ENCODE data around the gene CHRNB1. TPM values are rescaled to one million over a fixed set of nuclear protein-coding genes. Genes with fewer than 3 reads are reported as not detected.

The CHRNB1 gene
- total and polyA plus RNA-seq, 12 donors = 18.7 to 56.3 (median 36.9) TPM

DNA sequence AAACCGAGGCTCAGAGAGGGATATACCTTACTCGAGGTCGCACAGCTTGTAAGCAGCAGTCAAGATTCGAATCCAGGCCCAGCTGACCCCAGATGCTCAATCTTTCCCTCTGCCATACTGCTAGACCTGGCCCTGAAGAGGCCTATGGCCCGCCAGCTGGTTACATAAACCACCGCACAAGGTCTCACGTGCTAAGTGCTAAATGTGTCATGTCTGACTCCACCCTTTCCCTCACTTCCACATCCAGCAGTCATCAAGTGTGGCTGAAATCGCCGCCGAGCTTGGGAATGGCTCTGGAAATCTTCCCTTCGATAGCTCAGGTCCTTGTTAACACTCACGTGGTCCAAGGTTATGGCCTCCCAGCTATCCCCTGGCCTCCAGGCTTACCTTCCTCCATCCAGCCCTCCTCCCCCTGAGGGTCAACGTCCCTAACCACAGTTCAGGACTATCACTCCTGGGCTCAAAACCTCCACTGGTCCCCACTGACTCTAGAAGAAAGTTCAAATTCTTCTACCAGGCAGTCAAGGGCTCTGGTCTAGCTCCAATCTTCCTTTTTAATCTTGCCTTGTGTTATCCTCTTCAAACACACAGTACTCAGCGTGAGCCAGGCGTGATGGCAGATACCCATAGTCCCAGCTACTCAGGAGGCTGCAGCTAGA lies 31.0 kb downstream of the CHRNB1 start:
- DNase-seq = peak; percentile 66 to 84 (median 76)
- WGBS, 4 donors = 33 to 45% (median 44%) methylated on average over 15 of the region's 15 CpGs
- peaks cover 46 to 58% of the 10 kb centered on the region in 2 donors for H3K4me1 ChIP-seq (replicated peaks in 1 of 2)
- H3K4me3 ChIP-seq = no peak overlapping the region
- TF ChIP-seq CTCF (IDR thresholded peaks at IDR 0.05) (no peak), POLR2A (IDR thresholded peaks at IDR 0.05) (peak in 1 of 2 donors; percentile 47)
- H3K27ac ChIP-seq = peak overlapping the region; percentile 87 to 100 (median 99)
- intact Hi-C loops (cut with DNase I) = loop anchor here in 1 of 2 donors (5.0 kb wide), 1 partner anchor 39 kb away; the partner anchor contains the start of genes FGF11 and TMEM102
- H3K36me3 ChIP-seq (replicated peaks in 1 of 2) = no peaks in the 10 kb centered on the region
- H3K27me3 ChIP-seq = no peaks in the 10 kb centered on the region
- no peaks in the 10 kb centered on the region for H3K9me3 ChIP-seq (replicated peaks in 1 of 3)

GRCh38 chr17:7476494-7476893 lies 31.6 kb downstream of the CHRNB1 start:
- no peak overlapping the region for H3K4me3 ChIP-seq
- no peaks in the 10 kb centered on the region for H3K9me3 ChIP-seq (replicated peaks in 1 of 3)
- WGBS, 4 donors = 3 to 20% (median 8%) methylated on average over 3 of the region's 3 CpGs
- intact Hi-C loops (cut with DNase I) = loop anchor here in 1 of 2 donors (5.0 kb wide), 1 partner anchor 39 kb away; the partner anchor contains the start of genes FGF11 and TMEM102
- no peaks in the 10 kb centered on the region for H3K27me3 ChIP-seq
- H3K27ac ChIP-seq = peak overlapping the region; percentile 87 to 100 (median 99)
- TF ChIP-seq POLR2A (IDR thresholded peaks at IDR 0.05) (no peak), CTCF (IDR thresholded peaks at IDR 0.05) (no peak)
- DNase-seq = peak in 3 of 7 donors; percentile 30 to 53 (median 41)
- no peaks in the 10 kb centered on the region for H3K36me3 ChIP-seq (replicated peaks in 1 of 2)
- peaks cover 42 to 53% of the 10 kb centered on the region in 2 donors for H3K4me1 ChIP-seq (replicated peaks in 1 of 2)

GRCh38 chr17:7476951-7477350 lies 32.1 kb downstream of the CHRNB1 start:
- DNase-seq = peak in 1 of 7 donors; percentile 29
- peaks cover 42 to 49% of the 10 kb centered on the region in 2 donors for H3K4me1 ChIP-seq (replicated peaks in 1 of 2)
- 69 to 100% (median 87%) methylated on average over 2 to 5 of the region's 5 CpGs for WGBS, 4 donors
- TF ChIP-seq CTCF (IDR thresholded peaks at IDR 0.05) (no peak), POLR2A (IDR thresholded peaks at IDR 0.05) (no peak)
- H3K27ac ChIP-seq = peak overlapping the region; percentile 87 to 100 (median 99)
- no peaks in the 10 kb centered on the region for H3K36me3 ChIP-seq (replicated peaks in 1 of 2)
- no peaks in the 10 kb centered on the region for H3K27me3 ChIP-seq
- H3K4me3 ChIP-seq = peak overlapping the region in 1 of 4 donors; percentile 88
- no peaks in the 10 kb centered on the region for H3K9me3 ChIP-seq (replicated peaks in 1 of 3)
- intact Hi-C loops (cut with DNase I) = loop anchor here in 1 of 2 donors (5.0 kb wide), 1 partner anchor 40 kb away; the partner anchor contains the start of genes FGF11 and TMEM102

DNA sequence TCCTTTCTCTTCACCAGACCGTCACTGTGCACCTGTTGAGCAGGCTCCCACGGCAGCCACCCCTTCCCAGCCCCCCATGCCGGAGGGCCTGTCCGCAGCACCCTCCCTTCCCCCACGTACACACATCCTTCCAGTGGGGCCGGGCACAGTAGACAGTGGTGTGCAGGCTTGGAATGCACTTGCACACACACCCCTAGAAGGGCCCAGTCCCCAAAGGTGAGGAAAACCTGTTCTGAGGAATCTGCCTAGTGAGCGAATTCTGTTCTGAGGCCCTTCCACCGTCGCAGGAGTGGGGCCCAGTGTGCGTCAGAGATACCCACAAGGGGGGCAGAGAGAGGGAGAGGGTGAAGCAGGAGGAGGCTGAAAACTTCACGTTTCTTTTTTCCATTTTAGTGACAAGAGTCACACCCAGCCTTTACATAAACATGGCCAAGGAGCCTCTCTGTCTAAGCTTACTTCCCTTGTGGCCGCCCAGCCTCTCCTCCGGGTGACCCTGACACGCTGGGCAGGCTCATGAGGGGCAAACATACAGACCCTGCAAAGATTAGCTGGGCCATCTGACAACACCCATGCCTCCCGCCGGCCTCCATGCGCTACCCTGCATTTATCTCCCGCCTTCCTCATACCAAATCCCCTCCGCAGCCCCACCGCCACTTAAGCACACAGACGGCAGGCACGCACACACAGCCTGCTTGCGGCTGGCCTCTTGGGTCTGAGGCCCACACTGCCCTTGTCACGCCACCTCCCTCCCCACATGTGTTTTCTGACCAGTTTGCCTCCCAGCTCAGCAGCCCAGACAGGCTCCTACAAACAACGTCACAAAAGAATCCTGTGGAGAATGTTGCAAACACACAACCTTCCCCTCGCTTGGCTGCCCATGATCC lies 32.8 kb downstream of the CHRNB1 start:
- H3K4me3 ChIP-seq = peak overlapping the region in 3 of 4 donors; percentile 76 to 99 (median 88)
- intact Hi-C loops (cut with DNase I) = loop anchor here in 1 of 2 donors (5.0 kb wide), 1 partner anchor 40 kb away; the partner anchor contains the start of genes FGF11 and TMEM102
- H3K36me3 ChIP-seq (replicated peaks in 1 of 2) = no peaks in the 10 kb centered on the region
- no peaks in the 10 kb centered on the region for H3K9me3 ChIP-seq (replicated peaks in 1 of 3)
- H3K27me3 ChIP-seq = no peaks in the 10 kb centered on the region
- H3K27ac ChIP-seq = peak overlapping the region; percentile 87 to 100 (median 99)
- TF ChIP-seq POLR2A (IDR thresholded peaks at IDR 0.05) = peak; percentile 40 to 85
- no peak for TF ChIP-seq CTCF (IDR thresholded peaks at IDR 0.05)
- WGBS, 4 donors = 11 to 22% (median 15%) methylated on average over 19 to 26 of the region's 26 CpGs
- peaks cover 42 to 48% of the 10 kb centered on the region in 2 donors for H3K4me1 ChIP-seq (replicated peaks in 1 of 2)
- peak in 6 of 7 donors; percentile 72 to 85 (median 78) for DNase-seq

Measured in adrenal gland (tissue), 12 donors.